ENCODE results near the gene ZNF189. TPM values are rescaled to one million over a fixed set of nuclear protein-coding genes. Genes with fewer than 3 reads are reported as not detected.
A peak's percentile ranks its signal among the peaks of the same experiment; 100 is the strongest.

Gene ZNF189
- total RNA-seq, 1 donor from 2014 or later, result 21.5 TPM

GRCh38 chr9:101419863-101420262 is 21.2 kb downstream of the ZNF189 start:
- DNase-seq (ENCODE audit: low spot score), result no peak

DNA sequence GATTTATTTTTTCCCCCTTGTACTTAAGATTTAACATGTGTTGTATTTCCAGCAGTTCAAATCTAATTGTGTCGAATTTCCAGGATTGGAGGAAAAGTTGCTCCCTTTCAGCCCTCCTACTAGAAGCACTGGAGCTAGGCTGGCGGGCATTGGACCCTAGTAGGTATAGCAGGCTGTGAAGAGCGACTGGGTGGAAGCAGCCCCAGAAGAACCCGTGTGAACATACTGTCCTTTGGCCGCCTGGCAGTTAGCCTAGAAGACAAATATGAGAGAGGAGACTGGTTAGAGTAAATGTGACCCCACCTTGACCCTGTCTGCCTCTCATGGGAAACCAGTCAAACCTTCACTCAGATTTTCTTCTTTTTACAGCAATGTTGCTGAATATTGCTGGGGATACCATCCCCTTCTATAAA is 23.0 kb downstream of the ZNF189 start:
- DNase-seq (ENCODE audit: low spot score), result no peak

- DNase-seq (ENCODE audit: low spot score), result no peak
Measured at GRCh38 chr9:101427358-101427757, 28.7 kb downstream of the ZNF189 start.

- no peak for DNase-seq (ENCODE audit: low spot score)
Measured at GRCh38 chr9:101427957-101428655, 29.5 kb downstream of the ZNF189 start.

- DNase-seq (ENCODE audit: low spot score), result no peak
Measured at GRCh38 chr9:101428909-101429308, 30.3 kb downstream of the ZNF189 start.

DNA sequence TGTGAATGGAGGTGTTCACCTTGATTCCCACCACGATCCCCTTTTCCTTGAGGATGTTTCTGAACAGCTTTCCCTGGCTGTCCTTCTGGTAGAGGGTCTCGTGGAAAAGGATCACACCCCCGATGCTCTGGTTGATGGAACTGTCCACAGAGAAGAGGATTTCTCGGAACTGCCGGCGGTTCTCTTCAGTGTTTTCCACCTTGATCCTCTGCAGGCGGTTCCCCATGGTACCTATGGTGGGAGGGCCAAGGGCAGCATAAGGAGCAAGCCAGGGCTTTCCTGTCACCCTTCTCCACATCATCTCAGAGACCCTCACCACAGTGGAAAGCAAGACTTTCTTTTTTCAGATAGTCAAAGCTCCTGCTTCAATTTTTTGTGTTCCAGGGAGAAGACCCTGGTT is 31.1 kb downstream of the ZNF189 start:
- no peak for DNase-seq (ENCODE audit: low spot score)

GRCh38 chr9:101432171-101432570 is 33.5 kb downstream of the ZNF189 start:
- DNase-seq (ENCODE audit: low spot score), result no peak

DNA sequence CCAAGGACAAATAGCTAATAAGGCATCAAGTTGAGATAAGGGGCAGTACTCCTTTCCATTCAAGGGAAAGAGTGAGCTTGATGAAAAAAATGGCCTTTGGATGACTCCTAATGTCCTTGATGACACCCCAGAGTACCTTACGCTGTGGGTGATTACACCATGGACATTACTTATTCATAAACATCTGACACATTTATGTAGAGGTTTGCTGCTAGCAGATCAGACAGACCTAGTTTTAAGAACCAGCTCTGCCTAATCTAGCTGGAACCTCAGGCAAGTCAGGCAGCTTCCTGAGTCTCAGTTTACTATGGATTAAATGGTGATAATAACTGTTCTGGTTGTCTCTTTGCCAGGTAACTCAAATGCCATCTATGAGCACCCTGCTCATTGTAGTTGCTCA is 34.1 kb downstream of the ZNF189 start:
- no peak for DNase-seq (ENCODE audit: low spot score)

- no peak for DNase-seq (ENCODE audit: low spot score)
Measured at GRCh38 chr9:101433229-101433628, 34.6 kb downstream of the ZNF189 start.

DNA sequence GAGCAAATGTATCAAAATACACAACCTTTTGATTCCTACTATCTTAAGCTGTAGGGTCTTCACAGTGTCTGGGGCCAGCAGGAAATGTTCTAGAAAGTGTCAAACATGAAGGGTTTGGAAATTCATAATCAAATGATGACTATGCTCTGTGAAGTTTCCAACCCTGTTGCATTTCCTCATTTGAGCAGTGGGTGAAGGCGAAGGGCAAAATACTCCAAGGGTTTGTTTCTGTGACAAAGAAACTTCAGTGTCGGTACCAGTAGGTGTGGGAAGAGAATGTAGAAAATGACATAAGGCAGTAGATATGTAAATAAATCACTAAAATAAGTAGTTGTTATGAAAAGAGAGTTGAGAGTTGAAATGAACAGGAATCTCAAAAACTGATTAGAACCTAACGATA is 36.3 kb downstream of the ZNF189 start:
- no peak for DNase-seq (ENCODE audit: low spot score)

GRCh38 chr9:101435601-101436079 is 37.0 kb downstream of the ZNF189 start, which contains the start of gene ALDOB:
ALDOB (minus strand) TSS chr9:101435774; CDS start chr9:101430887, 4,887 bp downstream.
- no peak for DNase-seq (ENCODE audit: low spot score)

- DNase-seq (ENCODE audit: low spot score), result no peak
Measured at GRCh38 chr9:101437806-101438232, 39.2 kb downstream of the ZNF189 start.

GRCh38 chr9:101438523-101438922 is 39.9 kb downstream of the ZNF189 start:
- no peak for DNase-seq (ENCODE audit: low spot score)

DNA sequence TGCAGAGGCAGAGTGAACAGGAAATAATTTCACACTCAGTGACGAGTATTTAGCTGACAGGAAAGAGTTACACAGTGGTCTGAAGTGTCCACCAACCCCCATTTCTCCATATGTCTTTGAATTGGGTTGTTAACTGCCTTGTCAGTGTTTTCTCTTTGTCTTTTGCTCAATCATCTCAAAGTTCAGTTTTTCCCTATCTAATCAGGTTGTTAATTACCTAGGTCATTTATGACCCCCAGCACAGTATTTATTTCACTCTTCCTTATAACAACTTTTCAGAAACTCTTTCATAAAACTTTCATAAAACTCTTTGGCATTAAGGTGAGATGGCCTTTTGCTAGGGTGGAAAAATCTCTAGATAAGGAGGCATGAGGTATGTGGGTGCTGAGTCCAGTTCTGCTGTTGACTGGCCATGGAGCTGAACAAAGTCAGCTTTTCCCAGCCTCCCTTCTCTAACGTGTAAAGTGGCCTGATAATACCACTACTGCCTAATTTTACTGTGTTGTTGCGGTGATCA is 42.1 kb downstream of the ZNF189 start:
- no peak for DNase-seq (ENCODE audit: low spot score)

- no peak for DNase-seq (ENCODE audit: low spot score)
Measured at GRCh38 chr9:101442318-101442717, 43.7 kb downstream of the ZNF189 start.

GRCh38 chr9:101442736-101443135 is 44.1 kb downstream of the ZNF189 start:
- DNase-seq (ENCODE audit: low spot score), result no peak

GRCh38 chr9:101443364-101443771 is 44.7 kb downstream of the ZNF189 start:
- no peak for DNase-seq (ENCODE audit: low spot score)

DNA sequence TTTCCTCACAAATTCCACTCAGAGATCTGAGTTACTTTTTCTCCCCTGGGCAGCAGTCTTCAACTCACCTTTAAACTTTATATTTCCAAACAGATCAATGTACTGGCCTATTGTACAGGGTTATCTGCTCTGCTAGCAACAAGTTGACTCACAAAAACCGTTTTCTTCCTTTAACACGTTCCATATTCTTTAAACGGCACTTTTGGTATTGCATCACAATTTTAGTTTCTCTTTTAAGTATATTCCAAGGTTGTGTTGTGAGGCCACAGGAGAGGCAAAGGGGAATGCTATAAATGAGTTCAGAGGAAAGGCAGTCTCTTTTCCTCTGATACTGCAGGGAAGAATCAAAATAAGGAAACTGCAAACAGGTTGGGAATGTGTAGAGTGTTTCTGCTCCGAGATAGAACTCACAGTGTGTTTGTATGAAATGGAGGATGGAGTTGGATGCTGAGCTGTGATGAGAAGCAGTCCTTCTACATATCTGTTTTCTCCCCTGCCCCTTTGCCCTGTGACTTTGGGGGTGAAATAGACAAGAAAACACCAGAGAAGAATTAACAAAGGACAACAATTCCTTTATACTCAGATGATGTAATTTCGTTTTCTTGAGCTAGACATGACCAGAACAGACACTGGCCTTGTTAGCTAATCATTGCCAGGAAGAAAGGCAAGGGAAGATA is 46.8 kb downstream of the ZNF189 start:
- DNase-seq (ENCODE audit: low spot score), result no peak

DNA sequence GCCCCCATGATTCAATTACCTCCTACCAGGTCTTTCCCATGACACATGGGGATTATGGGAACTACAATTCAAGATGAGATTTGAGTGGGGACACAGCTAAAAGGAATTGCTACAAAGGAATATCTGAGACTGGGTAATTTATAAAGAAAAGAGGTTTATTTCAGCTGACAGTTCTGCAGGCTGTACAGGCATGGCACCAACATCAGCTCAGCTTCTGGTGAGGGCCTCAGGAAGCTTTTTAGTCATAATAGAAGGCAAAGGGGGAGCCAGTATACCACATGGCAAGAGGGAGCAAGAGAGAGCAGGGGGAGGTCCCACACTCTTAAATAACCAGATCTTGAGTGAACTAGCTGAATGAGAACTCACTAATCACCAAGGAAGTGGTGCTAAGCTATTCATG is 48.1 kb downstream of the ZNF189 start:
- no peak for DNase-seq (ENCODE audit: low spot score)

DNA sequence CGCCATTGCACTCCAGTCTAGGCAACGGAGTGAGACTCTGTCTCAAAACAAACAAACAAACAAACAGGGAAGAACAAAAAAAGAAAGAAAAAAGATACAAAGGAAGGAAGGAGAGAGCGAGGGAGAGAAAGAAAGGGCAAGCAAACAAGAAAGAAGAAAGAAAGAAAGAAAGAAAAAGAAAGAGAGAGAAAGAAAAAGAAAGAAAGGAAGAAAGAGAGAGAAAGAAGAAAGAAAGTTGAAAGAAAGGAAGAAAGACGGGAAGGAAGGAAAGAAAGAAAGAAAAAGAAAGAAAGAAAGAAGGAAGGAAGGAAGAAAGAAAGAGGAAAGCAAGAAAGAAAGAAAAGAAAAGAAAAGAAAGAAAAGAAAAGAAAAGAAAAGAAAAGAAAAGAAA is 50.0 kb downstream of the ZNF189 start:
- no peak for DNase-seq (ENCODE audit: low spot score)

DNA sequence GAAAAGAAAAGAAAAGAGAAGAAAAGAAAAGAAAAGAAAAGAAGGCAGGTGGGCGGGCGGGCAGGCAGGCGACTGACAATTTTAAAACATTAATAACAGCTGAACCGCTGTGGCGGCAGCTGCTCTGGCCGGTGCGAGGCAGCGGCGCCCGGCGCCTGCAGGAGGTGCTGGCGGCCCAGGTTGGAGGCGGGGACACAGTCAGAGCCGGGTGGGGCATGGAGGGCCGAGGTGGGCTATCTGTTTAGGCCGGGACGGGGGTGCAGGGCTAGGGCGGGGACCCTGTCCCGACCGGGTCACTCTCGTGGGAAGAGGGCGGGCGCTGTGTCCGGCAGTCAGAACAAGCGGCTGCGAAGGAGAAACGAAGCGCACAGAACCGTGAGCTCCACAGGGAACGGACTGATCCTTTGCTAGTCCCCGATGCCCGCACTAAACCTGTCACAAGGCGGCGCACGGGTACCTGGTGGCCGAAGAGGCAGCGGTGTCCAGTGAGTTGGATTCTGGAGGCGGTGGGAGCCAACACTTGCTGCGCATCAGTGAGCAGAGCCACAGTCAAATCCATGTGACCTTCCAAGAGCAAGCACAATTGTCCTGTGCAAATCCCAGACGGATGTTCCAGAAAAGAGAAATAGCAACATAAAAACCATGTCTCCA is 50.5 kb downstream of the ZNF189 start:
- peak; percentile 56 for DNase-seq (ENCODE audit: low spot score)

DNA sequence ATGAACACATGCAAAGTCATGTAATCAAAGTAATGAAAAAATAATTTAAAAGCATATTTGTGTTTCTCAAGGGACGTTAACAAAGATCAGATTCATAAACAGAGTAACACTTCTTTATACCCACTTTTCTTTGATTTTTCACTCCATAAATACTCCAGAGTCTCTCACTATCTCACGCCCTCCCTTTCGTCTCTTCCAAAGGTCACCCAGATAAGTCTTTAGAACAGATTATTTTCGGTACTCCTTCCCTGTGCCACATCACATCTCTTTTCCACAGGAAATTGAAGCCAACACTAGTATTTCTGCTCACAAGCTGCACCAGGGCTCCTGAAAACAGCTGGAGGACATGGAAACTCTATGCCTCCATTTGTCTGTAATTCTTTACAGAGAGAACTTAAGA is 52.3 kb downstream of the ZNF189 start:
- DNase-seq (ENCODE audit: low spot score), result no peak

DNA sequence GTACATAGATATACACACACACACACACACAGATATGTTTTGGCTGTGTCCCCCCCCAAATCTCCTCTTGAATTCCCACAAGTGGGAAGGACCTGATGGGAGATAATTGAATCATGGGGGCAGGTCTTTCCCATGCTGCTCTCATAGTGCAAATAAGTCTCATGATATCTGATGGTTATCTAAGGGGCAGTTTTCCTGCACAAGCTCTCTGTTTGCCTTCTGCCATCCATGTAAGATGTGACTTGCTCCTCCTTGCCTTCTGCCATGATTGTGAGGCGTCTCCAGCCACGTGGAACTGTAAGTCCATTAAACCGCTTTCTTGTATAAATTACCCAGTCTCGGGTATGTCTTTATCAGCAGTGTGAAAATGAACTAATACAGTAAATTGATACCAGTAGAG is 52.8 kb downstream of the ZNF189 start:
- no peak for DNase-seq (ENCODE audit: low spot score)

Measured in ureter (tissue), 1 donor.